Stimulated activated CD8-positive, alpha-beta memory T cell treated with anti-CD3 and anti-CD28 coated beads, Interleukin-4, amount 100 ng/mL, for 1 hour (primary cell): ENCODE data around the gene CAVIN4.

Experiments used
- DNase-seq, 2 donors: peaks; one replicate each; pipeline ENCODE4 v3.0.0-alpha.2; 2020; ENCODE audit warnings: low read depth in 2 of 2, low spot score in 1 of 2

Gene CAVIN4

DNA sequence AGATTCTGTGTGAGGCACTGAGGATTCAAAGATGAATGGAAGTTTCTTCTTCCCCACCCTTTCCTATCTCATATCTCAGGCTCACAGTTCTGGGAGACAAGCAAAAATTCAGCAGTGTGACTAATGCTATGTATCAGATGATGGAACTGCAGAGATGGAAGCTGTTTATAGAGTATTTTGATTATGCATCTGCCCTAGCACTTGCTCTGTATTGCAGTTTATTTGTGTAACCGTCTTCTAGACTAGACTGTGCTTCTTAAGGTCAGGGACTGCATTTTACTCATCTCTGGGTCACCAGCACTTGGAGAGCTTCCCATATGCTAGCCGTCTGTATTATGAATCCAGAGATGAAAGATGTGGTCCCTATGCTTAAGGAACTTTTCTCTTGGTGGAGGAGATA lies 12.6 kb downstream of the CAVIN4 start:
- no peak for DNase-seq

DNA sequence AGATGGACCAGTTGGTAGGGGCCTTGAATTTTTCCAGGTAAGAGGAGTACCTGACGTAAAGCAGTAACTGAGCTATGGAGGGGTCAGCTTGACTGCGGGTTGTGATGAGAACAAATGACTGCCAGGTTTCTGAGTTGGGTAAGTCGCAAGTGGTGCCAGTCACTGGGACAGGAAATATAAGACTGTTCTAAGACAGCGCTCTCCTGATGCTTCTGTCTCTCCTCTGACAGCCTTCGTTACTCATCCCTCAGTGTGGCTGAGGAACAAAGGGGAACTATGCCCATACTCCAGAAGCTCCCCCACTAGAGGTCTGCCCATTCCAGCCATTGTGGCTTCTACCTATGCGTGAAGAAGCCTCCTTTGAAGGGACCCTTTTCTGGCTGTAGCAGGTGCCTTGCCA lies 13.3 kb downstream of the CAVIN4 start:
- no peak for DNase-seq

DNA sequence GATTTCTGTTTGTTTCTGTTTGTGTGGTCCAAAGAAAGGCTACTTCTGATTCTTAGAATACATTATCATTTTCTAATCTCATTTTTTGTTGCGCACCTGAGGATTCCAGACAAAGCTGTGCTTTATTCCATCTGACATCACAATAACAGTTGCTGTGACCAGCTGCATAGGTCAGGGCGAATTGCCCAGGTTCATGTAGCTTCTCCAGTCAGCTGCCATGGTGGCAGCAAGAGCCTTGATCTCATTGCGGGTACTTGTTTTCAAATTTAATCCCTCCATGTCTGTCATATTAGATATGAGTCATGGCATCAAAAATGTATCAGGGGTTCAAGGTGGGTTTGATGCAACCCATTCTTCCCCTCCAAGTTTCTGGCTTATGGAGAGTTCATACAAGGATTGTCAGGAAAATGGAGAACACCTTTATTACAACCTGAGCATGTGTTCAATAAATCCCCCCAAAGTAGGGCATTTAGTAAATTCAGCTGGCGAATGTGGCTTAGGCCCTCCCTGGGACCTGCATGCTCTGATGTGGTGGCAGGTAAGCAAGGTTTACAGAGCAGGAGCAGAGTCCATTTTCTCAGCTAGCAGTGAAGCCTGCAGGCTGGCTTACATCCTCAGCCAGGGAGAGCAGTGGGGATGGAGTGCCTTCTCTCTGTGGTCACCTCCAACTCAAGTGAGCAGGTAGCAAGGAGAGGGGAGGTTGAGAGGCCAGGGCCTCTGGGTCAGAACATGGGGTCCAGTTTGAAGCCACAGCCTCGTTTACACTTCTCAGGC lies 13.9 kb downstream of the CAVIN4 start:
- no peak for DNase-seq

DNA sequence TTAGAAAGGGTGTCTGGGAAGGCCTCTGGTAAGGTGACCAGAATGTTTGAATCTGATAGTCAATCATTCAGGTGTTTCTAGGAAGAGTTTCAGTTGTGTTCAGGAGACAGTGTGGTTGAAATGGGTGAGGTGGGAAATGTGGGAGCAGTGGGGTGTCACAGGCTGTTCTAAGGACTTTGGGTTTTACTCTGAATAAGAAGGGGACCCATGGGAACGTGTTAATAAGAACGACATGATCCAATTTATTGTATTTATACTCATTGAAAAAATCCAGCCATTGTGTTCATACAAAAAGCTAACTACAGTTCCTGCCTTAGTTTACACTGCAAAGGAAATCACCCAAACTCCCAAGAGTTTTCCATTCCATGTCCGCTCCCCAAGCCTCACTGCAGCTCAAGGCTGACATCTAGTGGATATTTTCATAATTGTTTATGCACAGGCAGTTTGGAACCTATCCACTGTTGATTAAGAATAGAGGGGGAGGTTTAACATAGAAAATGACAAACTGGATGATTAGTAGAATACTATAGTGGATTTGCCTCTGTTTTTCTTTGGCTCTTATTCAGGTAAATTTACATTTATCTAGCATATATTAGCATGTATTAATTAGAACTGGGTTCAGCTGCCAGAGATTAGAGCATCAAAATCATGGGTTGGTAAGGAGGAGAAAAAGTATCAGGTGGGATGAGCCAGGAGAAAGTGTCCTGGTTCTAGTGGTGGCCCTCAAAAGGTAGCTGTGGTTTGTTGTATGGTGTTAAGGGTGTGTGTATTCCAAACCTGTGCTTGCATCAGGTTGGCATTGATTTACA lies 17.7 kb downstream of the CAVIN4 start:
- no peak for DNase-seq

GRCh38 chr9:100597236-100597635 lies 19.4 kb downstream of the CAVIN4 start:
- no peak for DNase-seq

DNA sequence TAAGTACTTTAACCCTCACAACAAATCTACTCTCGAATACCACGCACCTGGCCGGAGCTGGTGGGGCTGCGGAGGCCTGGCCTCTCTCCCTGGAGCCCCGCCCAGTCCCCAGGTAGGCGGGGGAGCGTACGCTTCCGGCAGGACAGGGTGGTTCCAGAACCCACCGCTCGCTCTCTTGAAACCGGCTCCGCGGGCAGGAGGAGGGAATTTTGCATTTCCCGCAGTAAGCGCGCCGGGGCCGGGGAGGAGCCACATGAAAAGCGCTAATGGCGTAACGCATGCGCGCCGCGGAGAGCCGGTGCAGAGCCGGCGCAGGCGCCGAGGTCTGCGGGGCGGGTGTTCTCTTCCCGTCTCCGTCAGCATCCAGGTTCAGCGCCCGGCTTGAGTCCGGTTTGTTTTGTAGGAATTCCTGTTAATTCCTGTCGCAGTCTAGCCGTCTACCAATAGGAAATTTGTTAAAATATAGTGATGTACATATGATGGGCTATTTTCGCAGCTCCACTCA lies 20.8 kb downstream of the CAVIN4 start:
- DNase-seq, result peak; percentile 57 to 63

- DNase-seq, result no peak
These were observed 22.7 kb downstream of the CAVIN4 start for GRCh38 chr9:100600521-100601079.

- DNase-seq, result no peak
These were observed 23.3 kb downstream of the CAVIN4 start for GRCh38 chr9:100601216-100601615.

- DNase-seq, result no peak
These were observed 24.5 kb downstream of the CAVIN4 start for GRCh38 chr9:100602342-100602801.

GRCh38 chr9:100605405-100605804 lies 27.5 kb downstream of the CAVIN4 start:
- no peak for DNase-seq

DNA sequence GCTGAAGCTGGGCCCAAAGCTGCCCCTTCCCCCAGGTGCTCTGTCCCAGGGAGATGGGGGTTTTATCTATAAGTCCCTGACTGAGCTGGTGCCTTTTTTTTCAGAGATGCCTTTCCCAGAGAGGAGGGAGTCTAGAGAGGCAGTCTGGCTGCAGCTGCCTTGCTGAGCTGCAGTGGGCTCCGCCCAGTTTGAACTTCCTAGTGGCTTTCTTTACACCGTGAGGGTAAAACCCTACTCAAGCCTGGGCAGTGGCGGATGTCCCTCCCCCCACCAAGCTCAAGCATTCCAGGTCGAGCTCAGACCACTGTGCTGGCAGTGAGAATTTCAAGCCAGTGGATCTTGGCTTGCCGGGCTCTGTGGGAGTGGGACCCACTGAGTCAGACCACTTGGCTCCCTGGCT lies 41.3 kb downstream of the CAVIN4 start:
- no peak for DNase-seq

DNA sequence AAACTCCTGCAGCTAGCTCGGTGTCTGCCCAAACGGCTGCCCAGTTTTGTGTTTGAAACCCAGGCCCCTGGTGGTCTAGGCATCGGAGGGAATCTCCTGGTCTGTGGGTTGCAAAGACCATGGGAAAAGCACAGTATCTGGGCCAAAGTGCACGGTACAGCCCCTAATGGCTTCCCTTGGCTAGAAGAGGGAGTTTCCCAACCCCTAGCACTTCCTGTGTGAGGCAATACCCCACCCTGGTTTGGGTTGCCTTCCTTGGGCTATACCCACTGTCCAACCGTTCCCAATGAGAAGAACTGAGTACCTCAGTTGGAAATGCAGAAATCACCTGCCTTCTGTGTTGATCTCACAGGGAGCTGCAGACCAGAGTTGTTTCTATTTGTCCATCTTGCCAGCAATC lies 41.8 kb downstream of the CAVIN4 start:
- DNase-seq, result no peak

DNA sequence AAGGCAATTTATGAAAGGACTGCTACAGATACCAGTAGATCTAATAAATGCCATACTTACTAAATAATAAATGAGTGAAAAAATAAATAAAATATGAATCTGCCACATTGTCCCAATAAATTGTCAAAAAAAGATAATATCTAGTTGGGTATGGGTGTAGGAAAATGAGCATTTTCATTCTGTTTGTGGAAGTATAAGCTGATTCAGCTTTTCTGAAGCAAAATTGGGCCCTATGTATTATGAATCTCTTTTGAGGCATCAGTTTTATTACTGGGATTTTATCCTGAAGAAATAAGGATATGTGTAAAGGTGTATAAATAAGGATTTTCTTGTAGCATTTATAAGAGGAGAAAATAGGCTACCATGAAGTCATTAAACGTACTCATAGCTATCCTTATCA lies 46.1 kb downstream of the CAVIN4 start:
- DNase-seq, result no peak

DNA sequence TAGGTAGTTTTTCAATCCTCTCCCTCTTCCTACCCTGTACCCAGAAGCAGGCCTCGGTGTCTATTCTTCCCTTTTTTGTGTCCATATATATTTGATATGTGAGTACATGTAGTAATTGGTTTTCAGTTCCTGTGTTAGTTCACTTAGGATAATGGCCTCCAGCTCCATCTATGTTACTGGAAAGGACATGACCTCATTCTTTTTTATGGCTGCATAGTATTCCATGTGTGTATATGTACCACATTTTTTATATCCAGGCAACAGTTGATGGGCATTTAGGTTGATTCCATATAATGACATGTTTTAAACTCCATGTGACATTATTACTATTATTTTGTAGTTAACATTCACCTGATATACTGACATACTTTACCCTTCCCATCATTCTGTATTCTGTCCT lies 49.1 kb downstream of the CAVIN4 start:
- no peak for DNase-seq

- no peak for DNase-seq
These were observed 59.9 kb downstream of the CAVIN4 start for GRCh38 chr9:100637787-100638186.
